Spleen (tissue), 11 donors: ENCODE results near the gene KCTD1. TPM values are rescaled to one million over a fixed set of nuclear protein-coding genes. Genes with fewer than 3 reads are reported as not detected.

ENCODE experiments used
- DNase-seq: peaks from one replicate; pipeline ENCODE4 v3.0.0-alpha.2; 2020
- H3K27ac ChIP-seq, 8 donors: fragments of 200-600 bp; sonication (generic) in 7 of 8; 1 replicate in 4 of 8; 2 replicates in 4 of 8; pipeline versions ENCODE4 v1.5.0 to v1.8.0; 2016 to 2021; ENCODE audit warnings: inconsistent platforms in 4 of 8, mild to moderate bottlenecking in 4 of 8, moderate library complexity in 1 of 8
- H3K27me3 ChIP-seq, 7 donors: fragments of 200-600 bp; sonication (generic) in 6 of 7; replicated peaks in 1 of 7; 1 replicate in 4 of 7; 2 replicates in 3 of 7; pipeline versions ENCODE4 v1.5.0 to v1.8.0; 2016 to 2021; ENCODE audit warnings: inconsistent platforms in 3 of 7, mild to moderate bottlenecking in 1 of 7
- H3K36me3 ChIP-seq, 6 donors: fragments of 200-600 bp; sonication (generic) in 5 of 6; 1 replicate in 4 of 6; 2 replicates in 2 of 6; pipeline versions ENCODE4 v1.5.0 to v1.8.0; 2016 to 2021; ENCODE audit warnings: inconsistent platforms in 2 of 6
- H3K4me1 ChIP-seq, 6 donors: fragments of 200-600 bp; sonication (generic) in 5 of 6; 1 replicate in 3 of 6; 2 replicates in 3 of 6; pipeline versions ENCODE4 v1.5.0 to v1.8.0; 2016 to 2021; ENCODE audit warnings: inconsistent platforms in 3 of 6
- H3K4me3 ChIP-seq, 8 donors: fragments of 200-600 bp; sonication (generic) in 7 of 8; 1 replicate in 4 of 8; 2 replicates in 4 of 8; pipeline versions ENCODE4 v1.5.0 to v1.8.0; 2016 to 2021; ENCODE audit warnings: inconsistent platforms in 4 of 8, mild to moderate bottlenecking in 4 of 8, moderate library complexity in 2 of 8
- H3K9me3 ChIP-seq, 8 donors: fragments of 200-600 bp; sonication (generic) in 7 of 8; 1 replicate in 4 of 8; 2 replicates in 4 of 8; pipeline versions ENCODE4 v1.5.0 to v1.8.0; 2016 to 2021; ENCODE audit warnings: inconsistent platforms in 4 of 8
- CTCF ChIP-seq, 11 experiments: fragments of 200-600 bp in 7 of 11; fragments of 450-650 bp in 4 of 11; sonication (generic) in 4 of 11; IDR thresholded peaks in 8 of 11; conservative IDR thresholded peaks in 3 of 11; 1 replicate in 7 of 11; 2 replicates in 4 of 11; pipeline versions ENCODE4 v1.4.0 to v1.8.0; 2016 to 2021; ENCODE audit warnings: antibody characterized with exemption in 11 of 11, inconsistent platforms in 4 of 11, mild to moderate bottlenecking in 1 of 11
- POLR2A ChIP-seq, 3 donors: fragments of 450-650 bp; IDR thresholded peaks; one replicate each; pipeline ENCODE4 v1.5.1; 2017; ENCODE audit warnings: antibody characterized with exemption in 3 of 3, mild to moderate bottlenecking in 1 of 3
- POLR2AphosphoS5 ChIP-seq, 3 donors: sonication (generic); formaldehyde crosslinking; IDR thresholded peaks; one replicate each; pipeline ENCODE4 v1.5.1; 2017; ENCODE audit warnings: antibody characterized with exemption in 3 of 3
- WGBS, 5 donors: extraction: QIAGEN DNeasy Blood & Tissue Kit in 3 of 5; methylation state at CpG; one replicate each; pipeline versions ENCODE4 v1.1.5 to v1.1.7; 2013 to 2018; 5-methylcytosine and 5-hydroxymethylcytosine counted together
- intact Hi-C: fragments of 100-400 bp; cut with DNase I; formaldehyde crosslinking; loops from one replicate; pipeline ENCODE4 v1.15.0; 2023; ENCODE audit warnings: low total_unique reads
- polyA plus RNA-seq, 3 donors: library from polyadenylated mRNA; stranded (reverse); fragments of 200-250 nt; gene quantifications; one replicate each; pipeline ENCODE4 v1.2.1, GENCODE V29; 2013
- total RNA-seq, 7 donors: library from RNA; depleted of rRNA in 3 of 7; stranded (reverse); fragments of >200 nt in 3 of 7; fragmentation: NEBNext Ultra II Directional in 4 of 7; extraction: Animal tissue kit (Norgen Biotek cat#: 25700) in 4 of 7; gene quantifications; one replicate each; pipeline versions ENCODE4 v1.1.0 to v1.2.1, GENCODE V29; 2016 to 2021
- donor health status: healthy with polysubstance abuse.
- donor health status: DM: no; HTN: no; CAD: no; lungs with moderate emphysema.
- donor health status: DM: no; HTN: no; CAD: no.
- donor health status: Bipolar disorder and iron deficiency.
- donor health status: healthy.
- donor health status: DM: no; HTN: no; CAD: no.
- donor health status: DM: yes; HTN: yes; CAD: no.

The KCTD1 gene
- total and polyA plus RNA-seq, 10 donors, result 1.6 to 11.8 (median 6.6) TPM

- no peaks in the 10 kb centered on the region for H3K4me1 ChIP-seq
- no peak overlapping the region for H3K27ac ChIP-seq
- no peaks in the 10 kb centered on the region for H3K9me3 ChIP-seq
- 58 to 75% (median 71%) methylated on average over 4 of the region's 4 CpGs for WGBS, 5 donors
- intact Hi-C loops, result no loop called here
- H3K36me3 ChIP-seq, result no peaks in the 10 kb centered on the region
- DNase-seq, result no peak
- no peaks in the 10 kb centered on the region for H3K27me3 ChIP-seq
- H3K4me3 ChIP-seq, result no peak overlapping the region
- TF ChIP-seq CTCF (IDR thresholded peaks at IDR 0.05 in 8 of 11, conservative IDR thresholded peaks at IDR 0.05 in 3 of 11) (no peak), POLR2AphosphoS5 (IDR thresholded peaks at IDR 0.05) (no peak), POLR2A (IDR thresholded peaks at IDR 0.05) (no peak)
Measured at GRCh38 chr18:26524504-26525351, 23.6 kb downstream of the KCTD1 start.

GRCh38 chr18:26524002-26524401, 24.4 kb downstream of the KCTD1 start:
- Histone ChIP-seq H3K4me1 (no peaks in the 10 kb centered on the region), H3K27ac (no peak overlapping the region), H3K4me3 (no peak overlapping the region), H3K27me3 (no peaks in the 10 kb centered on the region), H3K36me3 (no peaks in the 10 kb centered on the region), H3K9me3 (no peaks in the 10 kb centered on the region)
- intact Hi-C loops, result no loop called here
- no peak for TF ChIP-seq POLR2A (IDR thresholded peaks at IDR 0.05)
- no peak for TF ChIP-seq CTCF (IDR thresholded peaks at IDR 0.05 in 8 of 11, conservative IDR thresholded peaks at IDR 0.05 in 3 of 11)
- no peak for TF ChIP-seq POLR2AphosphoS5 (IDR thresholded peaks at IDR 0.05)
- no peak for DNase-seq
- 97 to 100% (median 98%) methylated on average over 2 of the region's 2 CpGs for WGBS, 5 donors

GRCh38 chr18:26521617-26522016, 26.7 kb downstream of the KCTD1 start:
- no peaks in the 10 kb centered on the region for H3K36me3 ChIP-seq
- no peak overlapping the region for H3K27ac ChIP-seq
- no peak overlapping the region for H3K4me3 ChIP-seq
- H3K27me3 ChIP-seq, result no peaks in the 10 kb centered on the region
- no peak for DNase-seq
- 37 to 55% (median 45%) methylated on average over 4 of the region's 4 CpGs for WGBS, 5 donors
- TF ChIP-seq CTCF (IDR thresholded peaks at IDR 0.05 in 8 of 11, conservative IDR thresholded peaks at IDR 0.05 in 3 of 11), result no peak
- TF ChIP-seq POLR2A (IDR thresholded peaks at IDR 0.05), result no peak
- no peak for TF ChIP-seq POLR2AphosphoS5 (IDR thresholded peaks at IDR 0.05)
- intact Hi-C loops, result no loop called here
- H3K4me1 ChIP-seq, result no peaks in the 10 kb centered on the region
- H3K9me3 ChIP-seq, result no peaks in the 10 kb centered on the region

- no peaks in the 10 kb centered on the region for H3K4me1 ChIP-seq
- TF ChIP-seq POLR2AphosphoS5 (IDR thresholded peaks at IDR 0.05) (no peak), POLR2A (IDR thresholded peaks at IDR 0.05) (no peak)
- no peak overlapping the region for H3K27ac ChIP-seq
- no peak for DNase-seq
- H3K27me3 ChIP-seq, result no peaks in the 10 kb centered on the region
- intact Hi-C loops, result no loop called here
- no peaks in the 10 kb centered on the region for H3K36me3 ChIP-seq
- H3K9me3 ChIP-seq, result no peaks in the 10 kb centered on the region
- no peak overlapping the region for H3K4me3 ChIP-seq
- 88 to 95% (median 93%) methylated on average over 3 of the region's 3 CpGs for WGBS, 5 donors
Measured at GRCh38 chr18:26520974-26521373, 27.4 kb downstream of the KCTD1 start.
